Measurements from ENCODE around the gene AKAP11.

- no peak for TF ChIP-seq EZH2phosphoT487 (IDR thresholded peaks at IDR 0.05; ENCODE audit: low read length)
- TF ChIP-seq, protein P1, sequence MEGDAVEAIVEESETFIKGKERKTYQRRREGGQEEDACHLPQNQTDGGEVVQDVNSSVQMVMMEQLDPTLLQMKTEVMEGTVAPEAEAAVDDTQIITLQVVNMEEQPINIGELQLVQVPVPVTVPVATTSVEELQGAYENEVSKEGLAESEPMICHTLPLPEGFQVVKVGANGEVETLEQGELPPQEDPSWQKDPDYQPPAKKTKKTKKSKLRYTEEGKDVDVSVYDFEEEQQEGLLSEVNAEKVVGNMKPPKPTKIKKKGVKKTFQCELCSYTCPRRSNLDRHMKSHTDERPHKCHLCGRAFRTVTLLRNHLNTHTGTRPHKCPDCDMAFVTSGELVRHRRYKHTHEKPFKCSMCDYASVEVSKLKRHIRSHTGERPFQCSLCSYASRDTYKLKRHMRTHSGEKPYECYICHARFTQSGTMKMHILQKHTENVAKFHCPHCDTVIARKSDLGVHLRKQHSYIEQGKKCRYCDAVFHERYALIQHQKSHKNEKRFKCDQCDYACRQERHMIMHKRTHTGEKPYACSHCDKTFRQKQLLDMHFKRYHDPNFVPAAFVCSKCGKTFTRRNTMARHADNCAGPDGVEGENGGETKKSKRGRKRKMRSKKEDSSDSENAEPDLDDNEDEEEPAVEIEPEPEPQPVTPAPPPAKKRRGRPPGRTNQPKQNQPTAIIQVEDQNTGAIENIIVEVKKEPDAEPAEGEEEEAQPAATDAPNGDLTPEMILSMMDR (IDR thresholded peaks at IDR 0.05; ENCODE audit: low read length), result no peak
- no peak for TF ChIP-seq EZH2 (optimal IDR thresholded peaks at IDR 0.05; ENCODE audit: low read depth, low read length)
Observed at GRCh38 chr13:42337808-42338600, 66.1 kb downstream of the AKAP11 start.
